Endodermal cell (in vitro differentiated cells): ENCODE measurements around the gene TUBA8. TPM values are rescaled to one million over a fixed set of nuclear protein-coding genes. Genes with fewer than 3 reads are reported as not detected.

Experiments used
- DNase-seq: peaks from one replicate; pipeline ENCODE4 v3.0.0-alpha.2; 2017
- H3K27ac ChIP-seq: 2 replicates; pipeline ENCODE4 v1.5.1; 2013; ENCODE audit warnings: mild to moderate bottlenecking, low read depth, low read length, moderate library complexity
- H3K27me3 ChIP-seq: 2 replicates; pipeline ENCODE4 v1.6.1; 2013; ENCODE audit warnings: mild to moderate bottlenecking, low read length, moderate library complexity; ENCODE audit not compliant: insufficient read depth, control insufficient read depth, poor library complexity, severe bottlenecking
- H3K36me3 ChIP-seq: 2 replicates; pipeline ENCODE4 v1.7.0; 2013; ENCODE audit warnings: mild to moderate bottlenecking, low read length, moderate library complexity; ENCODE audit not compliant: control insufficient read depth, insufficient read depth
- H3K4me1 ChIP-seq: one replicate; pipeline ENCODE4 v1.7.0; 2013; ENCODE audit warnings: low read length; ENCODE audit not compliant: control insufficient read depth, insufficient read depth
- H3K4me3 ChIP-seq: 2 replicates; pipeline ENCODE4 v1.5.1; 2013; ENCODE audit warnings: mild to moderate bottlenecking, low read length, moderate library complexity
- H3K9ac ChIP-seq: 2 replicates; pipeline ENCODE4 v1.6.1; 2013; ENCODE audit warnings: mild to moderate bottlenecking, low read length, moderate library complexity; ENCODE audit not compliant: poor library complexity, severe bottlenecking; ENCODE audit errors: extremely low read depth
- H3K9me3 ChIP-seq: 2 replicates; pipeline ENCODE4 v1.6.1; 2013; ENCODE audit warnings: mild to moderate bottlenecking, low read length, moderate library complexity; ENCODE audit not compliant: control insufficient read depth
- H3K27ac Mint-ChIP-seq: 2 replicates; pipeline ENCODE4 v1.8.0; 2020; ENCODE audit warnings: mixed read lengths
- H3K27me3 Mint-ChIP-seq: 2 replicates; pipeline ENCODE4 v1.8.0; 2021; ENCODE audit warnings: mild to moderate bottlenecking, mixed read lengths; ENCODE audit not compliant: insufficient read depth
- H3K36me3 Mint-ChIP-seq: 2 replicates; pipeline ENCODE4 v1.8.0; 2020; ENCODE audit warnings: low read depth, mixed read lengths
- H3K4me1 Mint-ChIP-seq: 2 replicates; pipeline ENCODE4 v1.8.0; 2020; ENCODE audit warnings: mixed read lengths
- H3K4me3 Mint-ChIP-seq: 2 replicates; pipeline ENCODE4 v1.8.0; 2020; ENCODE audit warnings: mild to moderate bottlenecking, moderate library complexity, mixed read lengths
- H3K9me3 Mint-ChIP-seq: 2 replicates; pipeline ENCODE4 v1.8.0; 2020; ENCODE audit warnings: mild to moderate bottlenecking, mixed read lengths
- CTCF ChIP-seq: fragments of 200-600 bp; sonication (generic); conservative IDR thresholded peaks from 2 replicates; pipeline ENCODE4 v1.5.0; 2021; ENCODE audit warnings: antibody characterized with exemption, mild to moderate bottlenecking
- WGBS, 2 experiments: methylation state at CpG; one replicate each; pipeline versions ENCODE4 v1.1.5 to v1.1.7; 2013; ENCODE audit warnings: missing lambda C conversion rate in 2 of 2, mixed read lengths in 1 of 2; ENCODE audit not compliant: insufficient coverage in 1 of 2, insufficient read length in 1 of 2; 5-methylcytosine and 5-hydroxymethylcytosine counted together
- total RNA-seq, 2 donors: library from RNA; stranded (reverse); fragmentation: NEBNext Ultra II Directional in 1 of 2; extraction: Animal tissue kit (Norgen Biotek cat#: 25700) in 1 of 2; gene quantifications; 2 replicates in 1 of 2; 3 replicates in 1 of 2; pipeline ENCODE4 v1.2.1, GENCODE V29; 2021

The TUBA8 gene
- total RNA-seq, 2 donors from 2014 or later = 0.58 to 0.66 TPM

DNA sequence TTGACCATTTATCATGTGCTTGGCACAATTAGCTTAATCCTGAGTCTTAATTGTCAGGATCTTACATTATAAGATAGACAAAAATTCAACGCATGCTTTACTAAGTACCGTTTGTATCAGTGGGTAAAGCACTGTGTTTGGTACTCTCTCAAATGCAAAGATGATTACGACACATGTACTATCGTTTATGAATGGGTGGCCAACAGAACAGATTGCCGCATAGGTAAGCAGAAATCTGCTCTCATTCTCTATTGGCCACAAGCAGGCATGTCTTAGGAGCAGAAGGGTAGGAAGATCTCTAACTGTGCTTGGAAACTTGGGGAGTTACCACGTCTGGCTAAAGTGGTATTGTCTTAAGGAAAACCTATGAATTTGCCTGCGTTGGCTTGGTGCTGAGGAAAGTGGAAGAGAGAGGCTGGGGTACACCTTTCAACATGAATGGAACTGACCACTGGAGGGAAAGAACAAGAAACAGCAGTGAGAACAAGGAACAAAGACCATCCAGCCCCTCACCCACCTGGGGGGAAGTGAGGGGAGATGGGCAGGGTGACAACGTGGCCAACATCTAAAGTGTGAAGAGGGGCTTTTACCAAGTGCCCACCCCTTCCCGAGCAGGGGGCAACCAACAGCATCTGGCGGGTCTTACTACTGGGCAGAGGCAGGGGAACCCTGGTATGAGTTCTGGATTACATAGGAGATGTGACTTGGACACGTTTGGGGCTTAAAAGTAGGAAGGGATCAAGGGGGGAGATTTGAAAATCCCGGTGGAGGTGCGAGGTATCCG lies 1.0 kb upstream of the TUBA8 start:
- H3K27ac Mint-ChIP-seq = no peak overlapping the region
- DNase-seq = no peak
- peaks cover 3% of the 10 kb centered on the region for H3K36me3 Mint-ChIP-seq
- Histone ChIP-seq H3K4me1 (no peaks in the 10 kb centered on the region), H3K27ac (no peak overlapping the region), H3K9ac (no peak overlapping the region), H3K9me3 (peaks cover 3% of the 10 kb centered on the region), H3K36me3 (no peaks in the 10 kb centered on the region), H3K27me3 (peaks cover 34% of the 10 kb centered on the region), H3K4me3 (no peak overlapping the region)
- H3K27me3 Mint-ChIP-seq = peaks cover 64% of the 10 kb centered on the region
- no peak for TF ChIP-seq CTCF
- H3K9me3 Mint-ChIP-seq = peaks cover 23% of the 10 kb centered on the region
- H3K4me3 Mint-ChIP-seq = peak overlapping the region; percentile 49
- peaks cover 3% of the 10 kb centered on the region for H3K4me1 Mint-ChIP-seq
- WGBS, 2 experiments = 67 to 69% methylated on average over 12 to 14 of the region's 14 CpGs

DNA sequence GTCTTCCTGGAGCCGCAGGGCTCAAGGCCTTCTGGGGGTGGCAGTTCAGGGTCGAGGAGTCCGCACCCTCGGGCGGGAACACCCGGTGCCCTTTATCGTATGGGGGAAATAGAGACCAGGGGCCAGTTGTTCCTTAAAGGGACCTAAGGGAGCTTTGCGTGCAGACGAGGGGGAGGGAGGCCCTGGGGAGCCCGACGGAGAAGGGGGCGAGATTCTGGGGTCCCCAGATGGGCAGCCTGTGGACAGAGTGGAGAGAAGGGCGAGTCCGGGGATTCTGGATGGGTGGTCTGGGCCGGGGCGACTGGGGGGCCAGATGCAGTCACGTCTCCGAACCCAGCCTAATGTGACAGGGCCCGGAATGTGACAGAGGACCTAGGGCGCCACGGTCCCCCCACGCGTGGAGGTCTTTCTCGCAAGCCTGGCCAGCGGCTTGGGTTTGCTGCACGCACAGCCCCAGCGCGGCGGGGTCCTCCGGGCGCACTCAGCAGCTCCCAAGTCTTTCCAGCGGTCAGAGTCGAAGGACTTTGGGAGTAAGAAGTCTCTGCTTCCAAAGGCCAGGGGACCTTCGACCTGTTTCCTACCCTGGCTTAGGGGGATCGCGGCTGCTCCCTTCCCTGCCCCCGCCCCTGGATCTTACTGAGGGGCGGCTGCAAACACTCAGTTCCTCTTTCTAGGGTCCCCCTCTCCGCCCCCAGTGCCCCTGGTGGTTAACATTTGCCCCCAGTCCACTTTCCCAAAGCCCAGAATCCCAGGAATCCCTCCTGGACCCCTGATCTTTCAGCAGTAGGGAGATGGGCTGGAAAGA lies 547 bp downstream of the TUBA8 start:
- WGBS, 2 experiments = 53 to 78% methylated on average over 12 to 39 of the region's 39 CpGs
- peaks cover 3% of the 10 kb centered on the region for H3K4me1 Mint-ChIP-seq
- no peaks in the 10 kb centered on the region for H3K4me1 ChIP-seq
- H3K27ac ChIP-seq = no peak overlapping the region
- no peak for DNase-seq
- H3K9ac ChIP-seq = no peak overlapping the region
- no peaks in the 10 kb centered on the region for H3K36me3 Mint-ChIP-seq
- H3K36me3 ChIP-seq = no peaks in the 10 kb centered on the region
- H3K9me3 Mint-ChIP-seq = peaks cover 20% of the 10 kb centered on the region
- peak overlapping the region; percentile 49 for H3K4me3 Mint-ChIP-seq
- peaks cover 34% of the 10 kb centered on the region for H3K27me3 ChIP-seq
- H3K9me3 ChIP-seq = peaks cover 3% of the 10 kb centered on the region
- no peak for TF ChIP-seq CTCF
- H3K27ac Mint-ChIP-seq = no peak overlapping the region
- no peak overlapping the region for H3K4me3 ChIP-seq
- H3K27me3 Mint-ChIP-seq = peaks cover 60% of the 10 kb centered on the region

- Mint-ChIP-seq H3K27me3 (peaks cover 60% of the 10 kb centered on the region), H3K9me3 (peaks cover 17% of the 10 kb centered on the region), H3K27ac (no peak overlapping the region), H3K4me3 (no peak overlapping the region), H3K4me1 (peaks cover 3% of the 10 kb centered on the region), H3K36me3 (no peaks in the 10 kb centered on the region)
- Histone ChIP-seq H3K4me3 (no peak overlapping the region), H3K9me3 (peaks cover 3% of the 10 kb centered on the region), H3K27me3 (peaks cover 34% of the 10 kb centered on the region), H3K27ac (no peak overlapping the region), H3K36me3 (no peaks in the 10 kb centered on the region), H3K4me1 (no peaks in the 10 kb centered on the region), H3K9ac (no peak overlapping the region)
- DNase-seq = no peak
- 83 to 86% methylated on average over 5 to 12 of the region's 12 CpGs for WGBS, 2 experiments
- TF ChIP-seq CTCF = no peak
Observed at GRCh38 chr22:18111759-18112330, 1.2 kb downstream of the TUBA8 start.
